GM18951 (cell line): ENCODE results near the gene STK11IP.

ENCODE experiments used
- POLR2A ChIP-seq: IDR thresholded peaks from 4 replicates; pipeline ENCODE4 v1.6.1; 2011; ENCODE audit warnings: mild to moderate bottlenecking; ENCODE audit not compliant: insufficient read length, insufficient read depth; ENCODE audit errors: extremely low read depth
- in situ Hi-C: fragments of 300-500 bp; cut with MboI; formaldehyde crosslinking; loops from one replicate; pipeline ENCODE4 v1.12.0; 2022; ENCODE audit warnings: low sequenced_read_pairs, mixed read lengths, inconsistent platforms; ENCODE audit not compliant: unreplicated experiment

Gene STK11IP

DNA sequence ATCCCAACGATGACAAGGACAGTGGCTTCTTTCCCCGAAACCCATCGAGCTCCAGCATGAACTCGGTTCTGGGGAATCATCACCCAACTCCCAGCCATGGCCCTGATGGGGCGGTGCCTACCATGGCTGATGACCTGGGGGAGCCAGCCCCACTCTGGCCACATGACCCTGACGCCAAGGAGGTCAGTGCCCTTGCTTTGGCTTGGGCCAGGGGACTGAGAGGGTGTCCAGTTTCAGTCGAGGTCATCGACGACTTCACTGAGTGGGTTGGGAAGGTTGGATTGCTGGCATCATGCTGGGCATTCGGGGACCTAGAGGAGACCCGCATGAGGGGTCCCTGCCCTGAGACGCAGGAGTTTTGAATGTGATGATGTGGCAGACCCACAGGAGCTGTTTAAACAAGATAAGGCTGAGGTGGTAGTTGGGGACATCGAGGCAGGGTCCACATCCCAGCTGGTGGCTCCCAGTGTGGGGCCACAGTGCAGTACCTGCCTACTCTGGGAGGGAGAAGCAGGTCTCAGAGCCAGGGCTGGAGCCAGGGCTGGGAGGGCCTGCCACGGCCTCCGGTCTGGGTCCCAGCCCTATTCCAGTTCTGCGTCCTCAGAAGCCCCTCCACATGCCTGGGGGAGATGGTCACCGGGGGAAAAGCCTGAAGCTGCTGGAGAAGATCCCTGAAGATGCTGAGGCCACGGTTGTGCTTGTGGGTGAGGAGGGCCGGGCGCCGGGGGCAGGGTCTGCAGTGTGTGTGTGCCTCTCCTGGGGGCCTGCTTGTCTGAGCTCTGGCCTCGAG is 35.8 kb downstream of the STK11IP start:
- in situ Hi-C loops: no loop called here

DNA sequence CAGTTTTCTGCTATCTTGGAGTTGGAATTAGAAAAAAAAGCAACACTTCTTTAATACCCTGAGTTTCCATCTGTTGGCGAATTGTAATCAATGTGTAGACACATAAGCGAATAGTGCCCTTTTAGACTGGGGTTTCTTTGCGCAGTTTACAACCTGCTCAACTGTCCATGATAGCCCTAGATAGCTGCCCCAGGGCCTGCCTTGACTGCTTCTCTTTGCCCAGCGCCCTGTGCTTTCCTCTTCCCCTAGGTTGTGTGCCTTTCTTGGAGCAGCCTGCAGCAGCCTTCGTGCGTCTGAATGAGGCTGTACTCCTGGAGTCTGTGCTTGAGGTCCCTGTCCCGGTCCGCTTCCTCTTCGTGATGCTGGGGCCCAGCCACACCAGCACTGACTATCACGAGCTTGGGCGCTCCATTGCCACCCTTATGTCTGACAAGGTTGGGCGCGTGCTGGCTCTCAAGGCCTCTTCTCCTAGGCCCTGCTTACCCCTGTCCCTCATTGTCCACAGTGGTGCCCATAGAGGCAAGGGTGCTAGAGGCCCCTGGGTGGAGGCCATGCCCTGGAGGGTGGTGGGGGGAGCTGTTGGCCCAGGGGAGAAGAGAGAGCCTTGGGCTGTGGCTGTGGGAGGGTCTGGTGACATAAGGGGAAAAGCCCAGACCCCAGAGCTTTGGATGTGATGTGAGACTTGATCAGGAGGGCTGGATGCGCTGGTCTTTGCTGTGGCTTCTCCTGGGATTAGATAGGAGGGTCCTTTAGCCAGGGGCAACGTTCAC is 36.7 kb downstream of the STK11IP start:
- TF ChIP-seq POLR2A: no peak
- in situ Hi-C loops: no loop called here

More for the DNA sequence above, 35.8 kb downstream of the STK11IP start:
- TF ChIP-seq POLR2A: no peak

DNA sequence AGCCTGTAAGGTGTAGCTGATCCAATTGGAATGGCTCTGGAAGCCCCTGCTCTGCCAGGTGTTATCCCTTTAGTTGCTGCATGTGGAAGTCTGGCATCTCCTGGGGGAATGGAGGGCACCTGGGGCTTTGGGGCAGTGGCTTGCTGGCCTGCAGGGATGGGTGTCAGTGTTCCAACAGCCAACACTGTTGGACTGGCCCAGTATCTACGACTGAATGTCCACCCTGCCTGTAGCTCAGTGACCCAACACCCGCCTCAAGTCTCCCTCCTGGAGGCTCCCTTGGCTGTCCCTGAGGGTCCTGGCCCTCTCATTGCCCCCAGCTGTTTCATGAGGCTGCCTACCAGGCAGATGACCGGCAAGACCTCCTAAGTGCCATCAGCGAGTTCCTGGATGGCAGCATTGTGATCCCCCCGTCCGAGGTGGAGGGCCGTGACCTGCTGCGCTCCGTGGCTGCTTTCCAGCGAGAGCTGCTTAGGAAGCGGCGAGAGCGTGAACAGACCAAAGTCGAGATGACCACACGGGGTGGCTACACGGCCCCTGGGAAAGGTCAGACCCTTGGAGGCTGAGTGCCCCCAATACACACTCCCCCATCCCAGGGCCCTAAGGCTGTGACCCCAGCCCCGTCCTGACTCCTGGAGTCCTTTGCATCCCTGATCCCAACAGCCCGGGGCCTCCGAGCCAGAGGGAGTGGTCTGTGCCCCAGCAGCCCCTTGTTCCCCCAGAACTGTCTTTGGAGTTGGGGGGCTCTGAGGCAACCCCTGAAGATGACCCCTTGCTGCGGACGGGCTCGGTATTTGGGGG is 37.5 kb downstream of the STK11IP start:
- TF ChIP-seq POLR2A: no peak

DNA sequence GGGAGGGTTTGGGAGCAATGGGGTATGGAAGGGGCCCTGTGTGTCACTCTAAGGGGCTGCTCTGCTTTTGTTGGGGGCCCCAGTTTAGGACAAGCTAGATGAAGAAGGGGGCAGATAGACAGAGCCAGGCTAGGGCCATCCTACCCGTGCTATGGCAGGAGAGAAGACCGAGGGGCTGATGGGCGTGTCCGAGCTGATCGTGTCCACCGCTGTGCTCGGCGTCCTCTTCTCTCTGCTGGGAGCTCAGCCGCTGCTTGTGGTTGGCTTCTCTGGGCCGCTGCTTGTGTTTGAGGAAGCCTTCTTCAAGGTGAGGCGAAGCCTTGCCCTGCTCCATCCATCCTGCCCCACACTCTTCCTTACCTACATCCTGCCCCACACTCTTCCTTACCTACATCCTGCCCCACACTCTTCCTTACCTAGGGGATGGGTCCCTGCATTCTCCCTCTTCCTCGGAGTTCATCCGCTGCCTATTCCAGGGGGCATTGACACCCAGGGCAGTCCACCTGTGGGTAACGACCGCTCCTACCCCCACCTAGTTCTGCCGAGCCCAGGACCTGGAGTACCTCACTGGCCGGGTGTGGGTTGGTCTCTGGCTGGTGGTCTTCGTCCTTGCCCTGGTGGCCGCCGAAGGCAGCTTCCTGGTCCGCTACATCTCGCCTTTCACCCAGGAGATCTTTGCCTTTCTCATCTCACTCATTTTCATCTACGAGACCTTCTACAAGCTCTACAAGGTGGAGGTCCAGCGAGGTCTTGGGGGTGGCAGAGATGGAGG is 38.7 kb downstream of the STK11IP start:
- in situ Hi-C loops: no loop called here
- TF ChIP-seq POLR2A: no peak

More for the DNA sequence above, 37.5 kb downstream of the STK11IP start:
- in situ Hi-C loops: no loop called here

DNA sequence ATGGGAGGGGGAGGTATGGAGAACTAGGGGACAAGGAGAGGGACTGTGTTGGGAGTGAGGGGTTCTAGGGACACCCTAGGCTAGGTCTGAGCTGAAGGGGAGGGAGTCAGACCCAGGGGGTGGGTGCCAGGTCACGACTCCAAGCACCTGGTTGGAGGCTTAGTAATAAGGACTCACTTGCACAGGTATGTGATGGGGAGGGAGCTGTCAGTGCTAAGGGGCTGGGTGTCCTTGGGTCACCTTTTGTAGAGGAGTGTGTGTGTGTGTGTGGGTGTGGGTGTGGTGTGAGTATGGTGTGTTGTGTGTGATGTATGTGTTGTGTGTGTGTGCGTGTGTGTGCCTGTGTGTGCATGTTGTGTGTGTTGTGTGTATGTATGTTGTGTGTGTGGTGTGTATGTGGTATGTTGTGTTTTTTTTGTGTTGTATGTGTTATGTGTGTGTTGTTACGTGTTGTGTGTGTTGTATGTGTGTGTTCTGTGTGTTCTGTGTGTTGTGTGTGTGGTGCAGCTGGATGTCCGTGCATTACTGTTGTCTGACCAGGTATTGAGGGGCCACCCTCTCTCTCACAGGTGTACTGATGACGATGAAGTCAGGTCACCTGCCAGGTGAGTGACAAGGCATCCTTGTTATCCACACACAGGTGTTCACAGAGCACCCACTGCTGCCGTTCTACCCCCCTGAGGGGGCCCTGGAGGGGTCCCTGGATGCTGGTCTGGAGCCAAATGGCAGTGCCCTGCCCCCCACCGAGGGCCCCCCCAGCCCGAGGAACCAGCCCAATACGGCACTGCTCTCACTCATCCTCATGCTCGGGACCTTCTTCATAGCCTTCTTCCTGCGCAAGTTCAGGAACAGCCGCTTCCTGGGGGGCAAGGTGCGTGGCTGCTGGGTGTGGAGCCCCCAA is 39.5 kb downstream of the STK11IP start:
- TF ChIP-seq POLR2A: no peak
- in situ Hi-C loops: no loop called here

GRCh38 chr2:219637842-219638185 is 40.2 kb downstream of the STK11IP start:
- TF ChIP-seq POLR2A: no peak
- in situ Hi-C loops: no loop called here

DNA sequence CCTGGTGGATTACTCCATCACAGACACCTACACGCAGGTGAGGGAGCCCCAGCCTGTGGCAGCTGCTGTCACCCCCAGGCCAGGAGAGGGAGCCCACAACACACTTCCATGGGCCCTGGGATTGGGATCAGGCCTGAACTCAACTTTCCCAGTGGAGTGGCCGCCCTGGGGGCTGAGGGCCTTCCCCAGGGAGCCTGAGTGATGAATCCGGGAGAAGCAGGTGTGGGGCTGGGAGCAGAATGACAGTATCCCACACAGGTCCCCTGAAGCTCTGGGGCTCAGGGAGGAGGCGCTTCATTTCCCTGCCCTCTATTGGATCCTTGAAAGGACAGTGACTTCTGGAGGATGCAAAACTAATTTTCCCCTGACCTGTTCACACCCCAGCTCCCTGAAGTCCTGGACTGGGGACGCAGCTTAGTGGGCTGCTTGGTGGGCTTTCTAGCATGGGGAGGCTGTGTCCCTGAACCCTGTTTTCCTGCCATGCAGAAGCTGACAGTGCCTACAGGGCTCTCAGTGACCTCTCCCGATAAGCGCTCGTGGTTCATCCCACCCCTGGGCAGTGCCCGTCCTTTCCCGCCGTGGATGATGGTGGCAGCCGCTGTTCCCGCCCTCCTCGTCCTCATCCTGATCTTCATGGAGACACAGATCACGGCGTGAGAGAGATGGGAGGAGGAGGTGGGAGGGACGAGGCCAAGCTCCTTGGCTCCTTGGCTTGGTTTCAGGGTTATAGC is 40.7 kb downstream of the STK11IP start:
- in situ Hi-C loops: no loop called here
- TF ChIP-seq POLR2A: no peak

- in situ Hi-C loops: no loop called here
- no peak for TF ChIP-seq POLR2A
Measured at GRCh38 chr2:219638948-219639755, 41.5 kb downstream of the STK11IP start.

DNA sequence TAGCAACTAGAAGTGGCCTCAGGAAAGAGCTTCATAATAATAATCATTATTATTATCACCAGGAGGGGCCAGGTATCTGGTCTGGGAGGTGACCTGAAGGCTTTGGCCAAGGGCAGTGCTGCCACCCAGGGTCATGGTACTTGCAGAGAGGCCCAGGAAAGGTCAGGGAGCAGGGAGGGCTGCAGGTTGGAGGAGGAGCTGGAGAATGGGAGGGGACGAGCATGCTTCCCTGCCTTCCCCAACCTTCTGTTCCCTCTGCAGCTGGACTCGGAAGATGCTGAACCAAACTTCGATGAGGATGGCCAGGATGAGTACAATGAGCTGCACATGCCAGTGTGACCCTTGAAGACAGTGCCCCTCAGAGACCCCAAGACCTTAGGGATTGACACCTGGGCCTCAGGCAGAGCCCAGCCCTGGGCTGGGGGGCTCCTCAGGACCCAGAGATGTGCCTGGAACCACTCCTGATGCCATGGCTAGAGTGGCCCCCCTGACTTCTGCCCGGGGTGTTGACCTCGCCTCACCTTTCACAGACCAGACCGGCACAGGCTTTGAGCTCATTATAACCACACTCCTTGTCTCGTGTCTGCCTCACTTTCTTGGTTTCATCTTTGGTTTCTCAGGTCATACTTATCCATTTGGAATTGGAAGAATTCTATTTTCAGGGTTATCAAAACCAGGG is 43.9 kb downstream of the STK11IP start:
- TF ChIP-seq POLR2A: no peak
- in situ Hi-C loops: no loop called here

DNA sequence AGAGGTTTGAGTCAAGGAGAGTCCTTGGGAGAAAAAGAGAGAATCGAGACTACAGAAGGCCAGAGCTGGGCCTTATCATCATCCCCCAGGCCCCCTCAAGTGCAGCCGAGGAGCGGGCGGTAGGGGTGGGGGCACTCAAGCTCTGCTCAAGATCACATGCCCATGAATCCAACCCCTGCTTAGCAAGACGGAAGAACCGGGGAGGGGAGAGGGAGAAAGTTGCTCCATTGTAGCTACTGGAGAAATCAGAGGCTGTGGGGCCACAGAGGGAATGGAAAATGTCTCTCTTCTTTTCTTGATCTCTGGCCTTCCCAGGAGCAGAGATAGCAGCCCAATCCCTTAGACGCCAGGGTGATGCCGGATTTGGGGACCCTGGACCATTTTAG is 44.4 kb downstream of the STK11IP start:
- in situ Hi-C loops: no loop called here

More for the DNA sequence above, 44.4 kb downstream of the STK11IP start:
- no peak for TF ChIP-seq POLR2A
